Karpas-422 (cell line): ENCODE measurements around the gene EPHA3. TPM values are rescaled to one million over a fixed set of nuclear protein-coding genes. Genes with fewer than 3 reads are reported as not detected.

Experiments used
- DNase-seq: peaks from one replicate; pipeline ENCODE4 v3.0.0-alpha.2; 2015
- H2AFZ ChIP-seq: fragments of 200-600 bp; sonication (generic); 2 replicates; pipeline ENCODE4 v1.6.1; 2014; ENCODE audit warnings: antibody characterized with exemption, low read length, mixed read lengths
- H3K27ac ChIP-seq: fragments of 200-600 bp; sonication (generic); 2 replicates; pipeline ENCODE4 v1.5.1; 2014; ENCODE audit warnings: mild to moderate bottlenecking, low read length, moderate library complexity
- H3K27me3 ChIP-seq: fragments of 200-600 bp; sonication (generic); 2 replicates; pipeline ENCODE4 v1.6.1; 2014; ENCODE audit warnings: low read length, mixed read lengths
- H3K36me3 ChIP-seq: fragments of 200-600 bp; sonication (generic); 2 replicates; pipeline ENCODE4 v1.6.1; 2014; ENCODE audit warnings: low read length, mixed read lengths; ENCODE audit not compliant: insufficient read depth
- H3K4me1 ChIP-seq: fragments of 200-600 bp; sonication (generic); 2 replicates; pipeline ENCODE4 v1.6.1; 2014; ENCODE audit warnings: mild to moderate bottlenecking, low read length, mixed read lengths
- H3K4me2 ChIP-seq: fragments of 200-600 bp; sonication (generic); 2 replicates; pipeline ENCODE4 v1.6.1; 2014; ENCODE audit warnings: low read length, low read depth, mild to moderate bottlenecking; ENCODE audit not compliant: poor library complexity, severe bottlenecking
- H3K4me3 ChIP-seq: fragments of 200-600 bp; sonication (generic); 2 replicates; pipeline ENCODE4 v1.5.1; 2014; ENCODE audit warnings: mild to moderate bottlenecking, antibody characterized with exemption, low read length, mixed read lengths
- H3K79me2 ChIP-seq: fragments of 200-600 bp; sonication (generic); 2 replicates; pipeline ENCODE4 v1.6.1; 2014; ENCODE audit warnings: mild to moderate bottlenecking, low read length, mixed read lengths
- H3K9ac ChIP-seq: fragments of 200-600 bp; sonication (generic); 2 replicates; pipeline ENCODE4 v1.6.0; 2014; ENCODE audit warnings: low read length
- H3K9me2 ChIP-seq: fragments of 200-600 bp; sonication (generic), shearing (Covaris generic); replicated peaks from 2 replicates; pipeline ENCODE4 v1.6.0; 2014; ENCODE audit warnings: mild to moderate bottlenecking, low read length, moderate library complexity; ENCODE audit not compliant: insufficient read depth
- H3K9me3 ChIP-seq: fragments of 300-700, 200-600 bp; sonication (generic); 2 replicates; pipeline ENCODE4 v1.6.1; 2014; ENCODE audit warnings: low read length, mixed read lengths
- H4K20me1 ChIP-seq: fragments of 200-600 bp; sonication (generic); 2 replicates; pipeline ENCODE4 v1.6.1; 2014; ENCODE audit warnings: mild to moderate bottlenecking, antibody characterized with exemption, low read length, low read depth; ENCODE audit not compliant: insufficient read depth
- total RNA-seq: library from RNA; depleted of rRNA; stranded (reverse); fragments of >200 nt; shearing (Covaris generic); gene quantifications from 2 replicates; pipeline ENCODE4 v1.2.3, GENCODE V29; 2014; ENCODE audit warnings: low replicate concordance; rRNA removed

The EPHA3 gene
- total RNA-seq: not detected in 2 replicates

DNA sequence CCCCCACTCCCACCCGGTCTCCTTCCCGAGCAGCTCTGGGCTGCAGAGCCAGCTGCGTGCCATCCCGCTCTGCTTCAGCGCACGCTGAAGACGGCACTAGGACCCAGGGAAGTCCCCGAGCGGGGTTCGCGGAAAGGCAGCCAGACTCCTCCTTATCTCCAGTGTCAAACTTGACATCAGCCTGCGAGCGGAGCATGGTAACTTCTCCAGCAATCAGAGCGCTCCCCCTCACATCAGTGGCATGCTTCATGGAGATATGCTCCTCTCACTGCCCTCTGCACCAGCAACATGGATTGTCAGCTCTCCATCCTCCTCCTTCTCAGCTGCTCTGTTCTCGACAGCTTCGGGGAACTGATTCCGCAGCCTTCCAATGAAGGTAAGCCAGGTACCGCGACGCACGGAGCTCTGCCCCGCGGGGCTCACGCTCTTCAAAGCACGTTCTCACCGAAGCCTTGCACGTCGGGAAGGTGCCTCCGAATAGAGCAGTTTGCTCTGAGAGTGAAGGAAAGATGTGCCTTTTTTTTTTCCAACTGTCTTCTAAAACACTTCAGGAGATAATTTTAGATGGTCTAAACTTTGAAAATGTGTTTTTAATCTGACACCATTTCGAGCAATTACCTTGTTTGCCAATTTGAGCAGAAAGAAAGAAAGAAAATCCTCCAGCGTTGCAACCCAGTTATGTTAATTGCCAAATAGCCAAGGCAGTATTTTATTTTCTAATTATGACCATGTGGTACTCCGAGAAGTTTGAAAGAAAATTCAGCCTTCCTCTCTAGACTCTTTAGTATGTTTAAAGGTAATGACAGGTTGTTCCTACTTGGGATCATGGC, at the start of gene EPHA3:
EPHA3 (plus strand) TSS at position 161 of the 830 bp plus-strand sequence; CDS start at position 289, 128 bp downstream.
- H2AFZ ChIP-seq: no peak within 1 kb of the TSS
- H3K9me3 ChIP-seq: no peaks in the 10 kb centered on the region
- H3K27ac ChIP-seq: no peak within 1 kb of the TSS
- DNase-seq: peak; percentile 60
- no peaks in the 10 kb centered on the region for H3K36me3 ChIP-seq
- H3K9ac ChIP-seq: no peak within 1 kb of the TSS
- peak within 1 kb of the TSS; percentile 41 for H3K4me2 ChIP-seq
- H4K20me1 ChIP-seq: no peaks in the 10 kb centered on the region
- H3K4me3 ChIP-seq: peak within 1 kb of the TSS; percentile 24; the same call in 1 of the 2 replicates
- no peaks in the 10 kb centered on the region for H3K79me2 ChIP-seq
- H3K27me3 ChIP-seq: no peaks in the 10 kb centered on the region
- peaks cover 9% of the 10 kb centered on the region for H3K4me1 ChIP-seq
- no peaks in the 10 kb centered on the region for H3K9me2 ChIP-seq

- no peaks in the 10 kb centered on the region for H3K79me2 ChIP-seq
- H3K27me3 ChIP-seq: no peaks in the 10 kb centered on the region
- H3K27ac ChIP-seq: no peak overlapping the region
- H4K20me1 ChIP-seq: no peaks in the 10 kb centered on the region
- no peaks in the 10 kb centered on the region for H3K4me1 ChIP-seq
- H2AFZ ChIP-seq: no peak overlapping the region
- H3K4me2 ChIP-seq: no peak overlapping the region
- no peak for DNase-seq
- H3K9me3 ChIP-seq: no peaks in the 10 kb centered on the region
- no peaks in the 10 kb centered on the region for H3K9me2 ChIP-seq
- H3K4me3 ChIP-seq: no peak overlapping the region
- no peak overlapping the region for H3K9ac ChIP-seq
- no peaks in the 10 kb centered on the region for H3K36me3 ChIP-seq
Observed at GRCh38 chr3:89058371-89058770, 49.0 kb upstream of the EPHA3 start.

DNA sequence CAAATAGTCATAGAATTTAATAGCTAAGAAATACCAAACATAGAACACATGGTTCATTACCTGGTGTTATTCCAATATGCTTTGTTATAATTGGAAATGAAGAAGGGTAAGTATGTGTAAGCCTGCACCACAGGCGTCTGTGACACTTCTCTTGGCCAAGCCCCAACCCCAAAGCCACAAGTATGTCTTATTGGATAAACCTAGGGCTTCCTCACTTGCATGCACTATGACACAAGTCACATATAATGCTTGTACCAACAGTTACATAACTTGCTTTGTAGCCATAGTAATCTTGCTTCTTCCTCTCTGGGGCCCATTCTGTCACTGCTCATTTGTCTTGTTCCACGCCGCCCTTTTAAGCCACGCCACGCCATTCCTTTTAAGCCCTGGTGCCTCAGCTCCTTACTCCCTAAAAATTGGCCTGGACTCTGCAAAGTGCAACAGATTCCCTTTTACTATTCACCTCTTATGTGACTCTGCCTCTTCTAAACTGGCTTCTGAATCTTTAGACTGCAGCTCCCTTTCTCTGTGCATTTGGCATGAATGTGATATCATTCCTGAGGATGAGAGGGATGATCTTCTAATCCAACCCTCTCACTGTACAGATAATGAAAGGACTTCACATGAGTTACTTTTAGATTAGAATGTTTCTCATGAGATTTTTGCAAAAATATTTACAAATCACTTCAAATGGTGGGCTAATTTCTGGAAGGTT, 48.1 kb upstream of the EPHA3 start:
- Histone ChIP-seq H3K4me1 (no peaks in the 10 kb centered on the region), H3K9me3 (no peaks in the 10 kb centered on the region), H3K9ac (no peak overlapping the region), H3K27me3 (no peaks in the 10 kb centered on the region), H3K79me2 (no peaks in the 10 kb centered on the region), H3K27ac (no peak overlapping the region), H4K20me1 (no peaks in the 10 kb centered on the region), H2AFZ (no peak overlapping the region), H3K9me2 (no peaks in the 10 kb centered on the region), H3K4me2 (no peak overlapping the region), H3K4me3 (no peak overlapping the region), H3K36me3 (no peaks in the 10 kb centered on the region)
- no peak for DNase-seq

GRCh38 chr3:89061259-89061658, 46.2 kb upstream of the EPHA3 start:
- Histone ChIP-seq H3K79me2 (no peaks in the 10 kb centered on the region), H3K36me3 (no peaks in the 10 kb centered on the region), H3K9ac (no peak overlapping the region), H3K4me3 (no peak overlapping the region), H3K4me2 (no peak overlapping the region), H3K27ac (no peak overlapping the region), H3K9me3 (no peaks in the 10 kb centered on the region), H3K4me1 (no peaks in the 10 kb centered on the region), H3K27me3 (no peaks in the 10 kb centered on the region), H2AFZ (no peak overlapping the region), H4K20me1 (no peaks in the 10 kb centered on the region), H3K9me2 (no peaks in the 10 kb centered on the region)
- DNase-seq: no peak

DNA sequence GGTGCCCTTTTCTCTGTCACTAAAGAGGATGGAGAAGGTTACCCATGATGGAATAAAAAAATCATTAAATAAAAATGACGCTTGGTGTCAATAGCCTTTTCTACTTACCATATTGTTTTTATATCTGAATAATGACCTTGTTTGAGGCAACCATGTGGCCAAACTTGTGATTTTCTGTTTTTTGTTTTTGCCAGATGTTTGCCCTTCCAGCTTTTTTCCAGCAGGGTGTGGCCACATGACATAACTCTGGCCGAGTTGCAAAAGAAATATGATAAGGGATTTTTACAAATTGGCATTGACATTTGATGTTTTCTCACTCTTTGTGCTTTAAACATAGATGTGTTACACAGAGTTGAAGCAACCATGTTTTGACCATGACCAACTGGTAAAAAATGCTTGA, 39.7 kb upstream of the EPHA3 start:
- no peaks in the 10 kb centered on the region for H3K9me2 ChIP-seq
- H3K9me3 ChIP-seq: peaks cover 4% of the 10 kb centered on the region; the same call in 1 of the 2 replicates
- H3K4me2 ChIP-seq: no peak overlapping the region
- no peak overlapping the region for H3K9ac ChIP-seq
- no peak for DNase-seq
- H4K20me1 ChIP-seq: no peaks in the 10 kb centered on the region
- no peaks in the 10 kb centered on the region for H3K4me1 ChIP-seq
- H3K4me3 ChIP-seq: no peak overlapping the region
- H3K27ac ChIP-seq: no peak overlapping the region
- H2AFZ ChIP-seq: no peak overlapping the region
- H3K27me3 ChIP-seq: no peaks in the 10 kb centered on the region
- no peaks in the 10 kb centered on the region for H3K79me2 ChIP-seq
- no peaks in the 10 kb centered on the region for H3K36me3 ChIP-seq

DNA sequence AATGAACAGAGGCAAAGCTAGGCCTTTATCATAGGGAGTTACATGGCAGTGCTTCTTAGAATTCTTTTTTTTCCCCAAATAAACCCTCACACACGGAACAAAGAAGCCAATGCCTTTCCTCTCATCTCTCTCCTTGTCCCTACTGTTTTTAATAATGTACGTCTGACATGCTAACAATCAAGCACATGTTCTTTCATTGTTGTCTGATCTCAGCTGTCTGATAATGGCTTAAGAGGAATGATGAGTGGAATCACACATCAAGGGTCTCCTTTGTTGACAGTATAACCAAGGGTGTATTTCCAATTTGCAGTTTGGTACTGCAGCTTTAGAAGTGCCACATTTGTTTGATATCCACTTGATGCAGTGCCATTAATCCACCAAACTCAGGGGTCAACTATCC, 34.8 kb upstream of the EPHA3 start:
- no peak overlapping the region for H3K27ac ChIP-seq
- H3K27me3 ChIP-seq: no peaks in the 10 kb centered on the region
- no peaks in the 10 kb centered on the region for H3K4me1 ChIP-seq
- H3K79me2 ChIP-seq: no peaks in the 10 kb centered on the region
- no peak overlapping the region for H3K4me2 ChIP-seq
- H2AFZ ChIP-seq: no peak overlapping the region
- no peak overlapping the region for H3K4me3 ChIP-seq
- H3K9ac ChIP-seq: no peak overlapping the region
- DNase-seq: no peak
- H3K9me2 ChIP-seq: no peaks in the 10 kb centered on the region
- no peaks in the 10 kb centered on the region for H3K36me3 ChIP-seq
- H4K20me1 ChIP-seq: no peaks in the 10 kb centered on the region
- H3K9me3 ChIP-seq: peaks cover 4% of the 10 kb centered on the region; the same call in 1 of the 2 replicates

- H3K9me3 ChIP-seq: no peaks in the 10 kb centered on the region
- H3K4me1 ChIP-seq: no peaks in the 10 kb centered on the region
- H3K27ac ChIP-seq: no peak overlapping the region
- no peaks in the 10 kb centered on the region for H3K36me3 ChIP-seq
- H3K27me3 ChIP-seq: no peaks in the 10 kb centered on the region
- H3K4me2 ChIP-seq: no peak overlapping the region
- no peak for DNase-seq
- H3K9me2 ChIP-seq: no peaks in the 10 kb centered on the region
- no peaks in the 10 kb centered on the region for H4K20me1 ChIP-seq
- H2AFZ ChIP-seq: no peak overlapping the region
- no peak overlapping the region for H3K4me3 ChIP-seq
- no peak overlapping the region for H3K9ac ChIP-seq
- H3K79me2 ChIP-seq: no peaks in the 10 kb centered on the region
Observed at GRCh38 chr3:89079944-89080343, 27.5 kb upstream of the EPHA3 start.

GRCh38 chr3:89087851-89088250, 19.6 kb upstream of the EPHA3 start:
- no peak for DNase-seq
- Histone ChIP-seq H4K20me1 (no peaks in the 10 kb centered on the region), H3K79me2 (no peaks in the 10 kb centered on the region), H3K9ac (no peak overlapping the region), H3K9me3 (peaks cover 9% of the 10 kb centered on the region; the same call in 1 of the 2 replicates), H2AFZ (no peak overlapping the region), H3K9me2 (no peaks in the 10 kb centered on the region), H3K4me1 (no peaks in the 10 kb centered on the region), H3K4me2 (no peak overlapping the region), H3K27ac (no peak overlapping the region), H3K27me3 (no peaks in the 10 kb centered on the region), H3K4me3 (no peak overlapping the region), H3K36me3 (no peaks in the 10 kb centered on the region)
